ENCODE measurements around the gene TPRN.

TPRN gene, protein sequence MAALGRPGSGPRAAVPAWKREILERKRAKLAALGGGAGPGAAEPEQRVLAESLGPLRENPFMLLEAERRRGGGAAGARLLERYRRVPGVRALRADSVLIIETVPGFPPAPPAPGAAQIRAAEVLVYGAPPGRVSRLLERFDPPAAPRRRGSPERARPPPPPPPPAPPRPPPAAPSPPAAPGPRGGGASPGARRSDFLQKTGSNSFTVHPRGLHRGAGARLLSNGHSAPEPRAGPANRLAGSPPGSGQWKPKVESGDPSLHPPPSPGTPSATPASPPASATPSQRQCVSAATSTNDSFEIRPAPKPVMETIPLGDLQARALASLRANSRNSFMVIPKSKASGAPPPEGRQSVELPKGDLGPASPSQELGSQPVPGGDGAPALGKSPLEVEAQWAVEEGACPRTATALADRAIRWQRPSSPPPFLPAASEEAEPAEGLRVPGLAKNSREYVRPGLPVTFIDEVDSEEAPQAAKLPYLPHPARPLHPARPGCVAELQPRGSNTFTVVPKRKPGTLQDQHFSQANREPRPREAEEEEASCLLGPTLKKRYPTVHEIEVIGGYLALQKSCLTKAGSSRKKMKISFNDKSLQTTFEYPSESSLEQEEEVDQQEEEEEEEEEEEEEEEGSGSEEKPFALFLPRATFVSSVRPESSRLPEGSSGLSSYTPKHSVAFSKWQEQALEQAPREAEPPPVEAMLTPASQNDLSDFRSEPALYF

DNA sequence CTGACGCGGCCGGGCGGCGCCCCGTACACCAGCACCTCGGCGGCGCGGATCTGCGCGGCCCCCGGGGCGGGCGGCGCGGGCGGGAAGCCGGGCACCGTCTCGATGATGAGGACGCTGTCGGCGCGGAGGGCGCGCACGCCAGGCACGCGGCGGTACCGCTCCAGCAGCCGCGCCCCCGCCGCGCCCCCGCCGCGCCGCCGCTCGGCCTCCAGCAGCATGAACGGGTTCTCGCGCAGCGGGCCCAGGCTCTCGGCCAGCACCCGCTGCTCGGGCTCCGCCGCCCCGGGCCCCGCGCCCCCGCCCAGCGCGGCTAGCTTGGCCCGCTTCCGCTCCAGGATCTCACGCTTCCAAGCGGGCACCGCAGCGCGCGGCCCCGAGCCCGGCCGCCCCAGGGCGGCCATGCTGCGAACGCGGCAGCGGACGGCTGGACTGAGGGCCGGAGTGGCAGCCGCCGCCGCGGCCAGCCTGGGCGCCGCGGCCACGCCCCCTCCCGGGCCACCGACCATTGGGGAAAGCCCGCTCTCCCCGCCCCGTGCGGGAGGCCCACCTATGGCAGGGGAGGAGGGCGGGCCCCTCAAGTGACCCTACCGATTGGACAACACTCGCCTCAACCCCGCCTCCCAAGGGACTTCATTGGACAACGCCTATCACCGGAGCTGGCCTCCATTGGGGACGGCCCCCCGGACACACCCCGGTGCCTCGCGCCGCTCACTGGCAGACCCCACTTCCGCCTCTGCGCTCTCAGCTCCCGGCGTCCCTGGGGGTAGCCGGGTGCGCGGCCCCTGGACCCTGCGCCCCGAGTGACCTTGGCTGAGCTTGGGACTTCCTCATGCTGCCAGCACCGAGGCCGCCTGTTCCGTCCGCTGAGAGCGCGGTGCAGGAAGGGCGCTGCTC, at the start of gene TPRN:
Gene TPRN (minus strand): TSS at position 431 of the 894 bp plus-strand sequence. CDS start 30 bp downstream, at position 401.
- H3K4me3 ChIP-seq (ENCODE audit: low read depth, low read length), result peak within 1 kb of the TSS; percentile 57
- DNase-seq (ENCODE audit: low read depth), result peak; percentile 100
- TF ChIP-seq, protein P1, sequence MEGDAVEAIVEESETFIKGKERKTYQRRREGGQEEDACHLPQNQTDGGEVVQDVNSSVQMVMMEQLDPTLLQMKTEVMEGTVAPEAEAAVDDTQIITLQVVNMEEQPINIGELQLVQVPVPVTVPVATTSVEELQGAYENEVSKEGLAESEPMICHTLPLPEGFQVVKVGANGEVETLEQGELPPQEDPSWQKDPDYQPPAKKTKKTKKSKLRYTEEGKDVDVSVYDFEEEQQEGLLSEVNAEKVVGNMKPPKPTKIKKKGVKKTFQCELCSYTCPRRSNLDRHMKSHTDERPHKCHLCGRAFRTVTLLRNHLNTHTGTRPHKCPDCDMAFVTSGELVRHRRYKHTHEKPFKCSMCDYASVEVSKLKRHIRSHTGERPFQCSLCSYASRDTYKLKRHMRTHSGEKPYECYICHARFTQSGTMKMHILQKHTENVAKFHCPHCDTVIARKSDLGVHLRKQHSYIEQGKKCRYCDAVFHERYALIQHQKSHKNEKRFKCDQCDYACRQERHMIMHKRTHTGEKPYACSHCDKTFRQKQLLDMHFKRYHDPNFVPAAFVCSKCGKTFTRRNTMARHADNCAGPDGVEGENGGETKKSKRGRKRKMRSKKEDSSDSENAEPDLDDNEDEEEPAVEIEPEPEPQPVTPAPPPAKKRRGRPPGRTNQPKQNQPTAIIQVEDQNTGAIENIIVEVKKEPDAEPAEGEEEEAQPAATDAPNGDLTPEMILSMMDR (IDR thresholded peaks at IDR 0.05; ENCODE audit: low read depth, low read length), result no peak
- TF ChIP-seq POLR2A (IDR thresholded peaks at IDR 0.05; ENCODE audit: extremely low read depth, insufficient read length) (peak; percentile 80), MYC (IDR thresholded peaks at IDR 0.05; ENCODE audit: low read depth, low read length) (peak; percentile 68; the same call in 1 of the 2 replicates)
- TF ChIP-seq, protein P2, sequence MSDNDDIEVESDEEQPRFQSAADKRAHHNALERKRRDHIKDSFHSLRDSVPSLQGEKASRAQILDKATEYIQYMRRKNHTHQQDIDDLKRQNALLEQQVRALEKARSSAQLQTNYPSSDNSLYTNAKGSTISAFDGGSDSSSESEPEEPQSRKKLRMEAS (IDR thresholded peaks at IDR 0.05; ENCODE audit: low read depth, low read length), result peak; percentile 41

DNA sequence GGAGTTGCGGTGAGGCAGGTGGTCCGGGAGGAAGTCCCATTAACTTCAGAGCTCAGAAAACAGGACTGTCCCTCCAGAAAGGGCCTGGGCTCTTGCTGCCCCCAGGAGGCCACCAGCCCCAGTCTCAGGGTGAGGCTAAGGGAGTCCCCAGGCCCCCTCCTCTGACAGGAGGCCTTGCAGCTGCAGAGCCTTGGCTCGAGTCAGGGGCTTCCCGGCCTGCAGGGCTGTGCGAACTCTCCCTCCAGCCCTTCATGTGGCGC, 47.3 kb upstream of the TPRN start:
- TF ChIP-seq MYC (IDR thresholded peaks at IDR 0.05; ENCODE audit: low read depth, low read length) (no peak), POLR2A (IDR thresholded peaks at IDR 0.05; ENCODE audit: extremely low read depth, insufficient read length) (no peak)
- TF ChIP-seq, protein P1 (IDR thresholded peaks at IDR 0.05; ENCODE audit: low read depth, low read length), result no peak
- TF ChIP-seq, protein P2 (IDR thresholded peaks at IDR 0.05; ENCODE audit: low read depth, low read length), result no peak
- no peak overlapping the region for H3K4me3 ChIP-seq (ENCODE audit: low read depth, low read length)
- DNase-seq (ENCODE audit: low read depth), result no peak

DNA sequence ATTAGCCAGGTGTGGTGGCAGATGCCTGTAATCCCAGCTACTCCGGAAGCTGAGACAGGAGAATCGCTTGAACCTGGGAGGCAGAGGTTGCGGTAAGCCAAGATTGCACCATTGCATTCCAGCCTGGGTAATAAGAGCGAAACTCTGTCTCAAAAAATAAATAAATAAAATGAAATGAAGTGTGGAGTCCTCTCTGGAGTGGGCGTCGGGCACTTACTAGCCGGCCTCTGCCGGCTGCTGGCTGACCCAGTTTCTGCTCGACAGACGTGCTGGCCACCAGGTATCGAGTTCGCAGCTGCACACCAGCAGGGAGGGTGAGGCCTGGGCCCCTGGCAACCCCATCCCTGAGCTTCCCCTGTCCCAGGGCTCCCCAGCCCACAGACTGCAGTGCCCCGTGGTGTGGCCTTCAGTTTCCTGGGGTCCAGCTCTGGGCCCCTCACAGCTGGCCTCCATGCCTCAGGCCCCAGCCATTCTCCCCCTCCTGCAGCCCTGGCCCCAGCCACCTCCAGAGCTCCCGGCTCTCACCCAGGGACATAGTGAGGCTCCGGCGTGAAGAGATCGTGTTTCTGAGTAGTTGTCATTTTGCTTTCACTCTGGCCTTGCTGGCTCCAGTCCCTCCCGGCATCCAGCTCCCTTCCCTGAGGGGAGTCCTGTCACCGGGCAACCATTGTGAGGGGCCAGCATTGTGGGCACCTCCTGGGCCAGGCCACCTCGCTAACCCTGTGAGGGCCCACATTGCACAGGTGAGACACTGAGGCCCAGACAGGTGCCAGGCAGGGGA, 46.8 kb upstream of the TPRN start:
- no peak for DNase-seq (ENCODE audit: low read depth)
- no peak overlapping the region for H3K4me3 ChIP-seq (ENCODE audit: low read depth, low read length)
- no peak for TF ChIP-seq MYC (IDR thresholded peaks at IDR 0.05; ENCODE audit: low read depth, low read length)
- TF ChIP-seq, protein P1 (IDR thresholded peaks at IDR 0.05; ENCODE audit: low read depth, low read length), result no peak
- no peak for TF ChIP-seq POLR2A (IDR thresholded peaks at IDR 0.05; ENCODE audit: extremely low read depth, insufficient read length)
- TF ChIP-seq, protein P2 (IDR thresholded peaks at IDR 0.05; ENCODE audit: low read depth, low read length), result no peak

DNA sequence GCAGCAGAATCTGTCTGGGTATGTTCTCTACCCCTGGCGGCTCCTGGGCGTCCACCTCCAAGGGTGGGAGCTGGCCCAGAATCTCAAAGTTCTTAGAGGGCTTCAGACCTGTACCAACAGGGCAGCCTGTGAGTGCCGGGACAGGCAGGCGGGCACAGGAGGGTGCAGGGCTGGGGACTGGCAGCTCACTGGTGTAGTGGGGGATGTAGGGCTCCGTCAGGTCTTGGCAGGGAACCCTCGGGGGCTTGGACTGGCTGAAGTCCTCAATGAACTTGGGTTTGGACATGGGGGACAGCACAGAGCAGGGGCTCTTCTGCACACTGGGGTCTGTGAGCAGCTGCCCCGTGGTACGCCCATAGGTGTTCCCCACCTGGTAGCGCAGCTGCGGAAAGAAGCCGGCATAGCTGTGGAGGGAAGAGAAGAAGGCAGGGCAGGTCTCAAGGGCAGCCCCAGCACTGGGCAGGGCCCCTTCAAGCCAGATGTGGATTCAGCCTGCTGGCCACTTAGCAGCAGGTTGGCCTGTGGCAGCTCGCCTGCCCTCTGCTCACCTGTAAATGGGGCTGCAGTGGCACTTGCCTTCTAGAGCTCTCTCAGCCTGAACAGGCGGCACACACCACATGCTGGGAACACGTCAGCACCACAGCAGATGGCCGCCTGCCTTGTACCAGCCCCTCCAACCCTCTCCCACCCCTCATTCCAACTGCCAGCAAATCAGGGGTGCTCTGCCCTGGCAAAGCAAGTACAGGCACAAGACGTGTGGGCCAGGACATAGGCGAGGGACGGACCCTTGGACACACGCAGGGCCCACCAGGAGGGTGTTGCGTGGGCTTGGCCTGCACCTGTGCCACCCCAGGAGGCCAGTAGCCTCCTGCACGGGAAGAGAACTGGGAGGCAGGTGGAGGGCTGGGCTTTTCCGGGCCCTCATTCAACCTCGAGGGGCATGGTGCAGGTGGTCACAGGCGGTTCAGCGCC, 45.2 kb upstream of the TPRN start:
- DNase-seq (ENCODE audit: low read depth), result no peak
- no peak overlapping the region for H3K4me3 ChIP-seq (ENCODE audit: low read depth, low read length)
- TF ChIP-seq, protein P1 (IDR thresholded peaks at IDR 0.05; ENCODE audit: low read depth, low read length), result no peak
- TF ChIP-seq POLR2A (IDR thresholded peaks at IDR 0.05; ENCODE audit: extremely low read depth, insufficient read length) (no peak), MYC (IDR thresholded peaks at IDR 0.05; ENCODE audit: low read depth, low read length) (no peak)
- TF ChIP-seq, protein P2 (IDR thresholded peaks at IDR 0.05; ENCODE audit: low read depth, low read length), result no peak
